Subcutaneous adipose tissue (tissue), 4 donors: ENCODE results near the gene RFX2. TPM values are rescaled to one million over a fixed set of nuclear protein-coding genes. Genes with fewer than 3 reads are reported as not detected.

Experiments
- total RNA-seq, 4 donors: library from RNA; depleted of rRNA; stranded (reverse); fragments of >200 nt; gene quantifications; one replicate each; pipeline ENCODE4 v1.1.0, GENCODE V29; 2016
- TF ChIP-seq, protein P1 (sequence below): fragments of 450-650 bp; IDR thresholded peaks from one replicate; pipeline ENCODE4 v1.5.1; 2016; ENCODE audit warnings: low read depth, mild to moderate bottlenecking, control low read depth, antibody characterized with exemption, moderate library complexity

RFX2 gene
- total RNA-seq, 4 donors from 2014 or later = 2.9 to 8.9 (median 7.2) TPM

DNA sequence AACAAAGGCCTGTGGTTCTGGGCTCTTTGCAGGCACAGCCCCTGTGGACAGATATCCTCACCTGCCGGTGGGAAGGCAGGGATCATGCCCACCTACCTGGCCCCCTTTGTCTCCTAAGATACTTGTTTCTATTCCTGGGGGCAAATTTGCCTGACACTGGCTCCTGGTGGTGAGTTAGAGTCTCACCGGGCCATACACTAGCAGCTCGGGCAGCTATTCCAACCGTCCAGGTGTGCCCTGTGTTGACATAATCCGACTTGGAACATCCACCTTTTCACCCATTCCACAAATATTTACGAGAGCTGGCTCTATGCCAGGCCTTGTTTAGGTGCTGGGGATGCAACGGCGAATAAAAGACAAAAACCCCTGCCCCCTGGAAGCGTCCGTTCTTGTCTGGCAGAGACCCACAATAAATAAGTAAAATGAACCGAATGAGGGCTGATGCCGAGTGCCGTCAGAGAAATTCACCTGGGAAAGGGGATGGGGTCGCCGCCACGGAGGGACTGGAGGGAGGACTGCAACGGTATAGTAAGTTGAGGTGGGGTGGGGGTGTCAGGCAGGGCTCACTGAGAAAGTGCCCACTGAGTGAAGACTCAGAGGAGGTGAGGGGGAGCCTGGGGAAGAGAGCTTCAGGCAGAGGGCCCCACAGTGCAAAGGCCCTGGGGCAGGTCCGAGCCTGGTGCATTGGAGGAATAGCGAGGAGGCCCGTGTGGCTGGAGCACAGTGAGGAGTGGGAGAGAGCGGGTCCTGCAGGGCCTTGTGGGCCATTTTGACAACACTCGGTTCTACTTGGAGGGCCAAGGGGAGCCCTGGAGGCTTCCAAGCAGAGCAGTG is 89.1 kb downstream of the RFX2 start:
- TF ChIP-seq, protein P1, sequence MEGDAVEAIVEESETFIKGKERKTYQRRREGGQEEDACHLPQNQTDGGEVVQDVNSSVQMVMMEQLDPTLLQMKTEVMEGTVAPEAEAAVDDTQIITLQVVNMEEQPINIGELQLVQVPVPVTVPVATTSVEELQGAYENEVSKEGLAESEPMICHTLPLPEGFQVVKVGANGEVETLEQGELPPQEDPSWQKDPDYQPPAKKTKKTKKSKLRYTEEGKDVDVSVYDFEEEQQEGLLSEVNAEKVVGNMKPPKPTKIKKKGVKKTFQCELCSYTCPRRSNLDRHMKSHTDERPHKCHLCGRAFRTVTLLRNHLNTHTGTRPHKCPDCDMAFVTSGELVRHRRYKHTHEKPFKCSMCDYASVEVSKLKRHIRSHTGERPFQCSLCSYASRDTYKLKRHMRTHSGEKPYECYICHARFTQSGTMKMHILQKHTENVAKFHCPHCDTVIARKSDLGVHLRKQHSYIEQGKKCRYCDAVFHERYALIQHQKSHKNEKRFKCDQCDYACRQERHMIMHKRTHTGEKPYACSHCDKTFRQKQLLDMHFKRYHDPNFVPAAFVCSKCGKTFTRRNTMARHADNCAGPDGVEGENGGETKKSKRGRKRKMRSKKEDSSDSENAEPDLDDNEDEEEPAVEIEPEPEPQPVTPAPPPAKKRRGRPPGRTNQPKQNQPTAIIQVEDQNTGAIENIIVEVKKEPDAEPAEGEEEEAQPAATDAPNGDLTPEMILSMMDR = no peak

DNA sequence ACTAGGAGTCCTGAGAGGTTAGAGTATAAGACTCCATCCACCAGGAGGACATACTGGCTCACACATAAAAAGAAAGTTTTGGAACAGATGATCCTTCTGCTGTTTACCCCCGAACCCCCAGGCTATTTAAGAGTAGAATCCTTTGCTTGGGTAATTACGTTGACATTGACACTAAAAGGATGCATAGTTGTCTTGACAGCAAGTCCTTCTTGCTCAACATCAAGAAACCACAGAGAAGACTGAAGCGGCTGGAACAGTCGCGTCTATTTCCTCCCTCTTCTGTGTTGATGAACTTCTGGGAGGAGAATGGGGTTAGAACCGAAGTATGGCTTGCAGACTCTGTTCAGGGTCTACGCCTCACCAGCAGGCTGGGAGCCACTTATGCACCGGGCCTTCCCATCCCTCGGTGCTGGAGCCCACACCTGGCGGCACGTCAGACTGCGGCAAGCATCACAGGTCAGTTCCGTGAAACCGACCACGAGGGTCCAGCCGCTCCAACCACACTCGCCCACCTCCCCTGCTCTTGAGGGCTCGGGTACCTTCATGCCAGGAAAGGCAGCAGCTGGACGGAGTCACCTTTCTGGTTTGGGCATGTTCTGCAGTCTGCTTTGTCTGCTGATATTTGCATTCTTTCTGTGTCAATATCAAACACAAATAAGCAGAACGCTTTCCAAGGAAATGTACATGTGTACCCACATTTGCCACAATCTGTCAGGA is 90.0 kb downstream of the RFX2 start:
- TF ChIP-seq, protein P1 = no peak

DNA sequence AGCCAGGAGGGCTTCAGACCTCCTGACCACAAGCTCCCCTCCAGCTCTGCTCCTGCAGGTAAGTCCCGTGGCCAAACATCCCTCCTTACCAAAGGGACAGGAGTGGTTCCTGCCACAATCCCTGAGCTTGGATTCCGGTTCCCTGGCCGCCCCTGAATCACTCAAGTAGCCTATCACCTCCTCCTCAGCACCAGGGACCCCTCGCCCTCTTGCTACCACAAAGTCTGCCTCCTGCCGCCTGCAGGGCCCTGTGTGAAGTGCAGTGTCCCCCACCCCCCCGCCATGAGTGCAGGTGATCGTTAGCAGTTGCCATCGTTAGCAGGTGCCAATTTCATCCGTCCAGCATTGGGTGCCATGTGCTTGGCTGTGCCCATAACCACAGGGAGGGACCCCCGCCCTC is 91.5 kb downstream of the RFX2 start:
- TF ChIP-seq, protein P1 = no peak

DNA sequence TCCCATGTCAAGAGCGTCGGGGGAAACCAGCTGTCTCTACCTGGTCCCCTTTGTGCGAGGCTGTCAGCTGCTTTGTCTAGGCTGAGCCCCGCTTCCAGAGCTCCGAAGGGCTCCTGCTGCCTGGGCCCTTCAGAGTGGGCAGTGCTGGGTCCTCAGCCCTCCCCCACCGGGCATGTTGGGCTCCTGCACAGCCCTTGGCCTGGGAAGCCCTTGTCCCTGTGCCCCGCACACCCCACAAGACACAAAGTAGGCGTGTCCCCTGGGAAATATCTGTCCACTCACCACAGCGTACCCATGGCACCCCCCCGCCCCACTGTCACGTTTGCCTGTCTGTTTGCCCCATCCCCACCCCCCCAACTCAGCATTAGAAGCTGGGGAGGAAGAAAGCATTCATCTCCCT is 92.7 kb downstream of the RFX2 start:
- TF ChIP-seq, protein P1 = no peak

DNA sequence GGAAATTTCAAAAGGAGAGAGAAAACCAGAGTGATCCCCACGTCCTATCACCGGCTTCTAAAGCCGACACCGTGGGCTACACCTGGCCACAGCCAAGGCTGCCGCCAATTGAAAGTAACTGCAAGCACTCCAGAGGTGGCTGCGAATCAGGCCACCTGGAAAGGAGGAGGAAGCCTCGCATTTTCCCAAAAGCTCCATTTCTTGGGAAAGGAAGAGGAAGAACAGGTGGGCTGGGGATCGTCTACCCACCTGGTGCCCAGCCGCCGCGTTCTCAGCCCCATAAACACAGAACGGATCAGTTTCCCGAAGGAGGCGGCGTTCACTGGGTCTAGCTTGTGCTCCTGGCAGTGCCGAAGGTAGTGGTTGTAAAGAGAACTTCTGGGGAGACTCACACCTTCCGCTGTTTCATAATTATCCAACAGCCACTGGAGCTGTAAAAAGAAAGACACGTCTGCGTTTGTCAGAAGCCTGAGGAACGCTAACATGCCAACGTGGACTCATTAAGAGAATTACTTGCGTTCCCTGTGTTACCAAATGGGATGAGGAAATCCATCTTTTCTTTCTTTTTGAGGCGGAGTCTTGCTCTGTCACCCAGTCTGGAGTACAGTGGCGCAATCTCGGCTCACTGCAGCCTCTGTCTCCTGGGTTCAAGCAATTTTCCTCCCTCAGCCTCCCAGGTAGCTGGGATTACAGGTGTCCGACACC is 94.3 kb downstream of the RFX2 start:
- TF ChIP-seq, protein P1 = no peak

DNA sequence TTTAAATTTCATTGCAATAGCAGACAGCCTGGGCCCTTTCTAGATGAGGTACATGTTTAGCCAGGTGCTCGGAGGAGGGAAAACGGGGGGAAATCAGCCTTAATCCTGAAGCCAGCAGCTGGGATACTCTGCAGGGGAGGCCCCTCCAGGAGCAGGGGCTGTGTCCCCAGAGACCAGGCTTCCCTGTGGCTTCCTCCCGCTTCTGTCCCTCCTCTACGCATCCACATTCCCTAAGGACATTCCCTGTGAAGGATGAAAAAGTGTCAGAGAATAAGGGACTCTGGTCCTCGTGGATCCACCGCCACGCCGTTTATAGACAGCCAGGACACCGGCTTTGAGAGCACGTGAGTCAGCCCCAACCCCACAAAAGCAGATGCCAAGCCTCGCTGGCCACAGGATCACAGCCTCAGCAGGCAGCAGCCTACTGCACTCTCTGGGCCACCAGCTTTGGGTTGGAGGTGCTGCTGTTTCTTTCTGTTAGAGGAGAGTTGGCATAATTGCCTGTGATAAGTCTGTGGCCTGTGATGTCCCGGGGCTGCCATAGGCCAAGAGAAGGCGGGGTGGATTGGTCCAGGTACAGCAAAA is 95.7 kb downstream of the RFX2 start:
- TF ChIP-seq, protein P1 = no peak
